ENCODE measurements around the gene SUPT6H. TPM values are rescaled to one million over a fixed set of nuclear protein-coding genes. Genes with fewer than 3 reads are reported as not detected.

Gene SUPT6H
- total RNA-seq, 1 donor from 2014 or later, result 36.7 TPM

GRCh38 chr17:28700278-28700677 is 38.3 kb downstream of the SUPT6H start:
- Histone ChIP-seq H3K36me3 (ENCODE audit: control insufficient read depth, insufficient read depth, low read length) (peaks cover 6% of the 10 kb centered on the region), H3K27me3 (ENCODE audit: control insufficient read depth, insufficient read depth, low read length) (no peaks in the 10 kb centered on the region), H3K4me3 (ENCODE audit: low read depth, low read length) (no peak overlapping the region)
- TF ChIP-seq, protein P1, sequence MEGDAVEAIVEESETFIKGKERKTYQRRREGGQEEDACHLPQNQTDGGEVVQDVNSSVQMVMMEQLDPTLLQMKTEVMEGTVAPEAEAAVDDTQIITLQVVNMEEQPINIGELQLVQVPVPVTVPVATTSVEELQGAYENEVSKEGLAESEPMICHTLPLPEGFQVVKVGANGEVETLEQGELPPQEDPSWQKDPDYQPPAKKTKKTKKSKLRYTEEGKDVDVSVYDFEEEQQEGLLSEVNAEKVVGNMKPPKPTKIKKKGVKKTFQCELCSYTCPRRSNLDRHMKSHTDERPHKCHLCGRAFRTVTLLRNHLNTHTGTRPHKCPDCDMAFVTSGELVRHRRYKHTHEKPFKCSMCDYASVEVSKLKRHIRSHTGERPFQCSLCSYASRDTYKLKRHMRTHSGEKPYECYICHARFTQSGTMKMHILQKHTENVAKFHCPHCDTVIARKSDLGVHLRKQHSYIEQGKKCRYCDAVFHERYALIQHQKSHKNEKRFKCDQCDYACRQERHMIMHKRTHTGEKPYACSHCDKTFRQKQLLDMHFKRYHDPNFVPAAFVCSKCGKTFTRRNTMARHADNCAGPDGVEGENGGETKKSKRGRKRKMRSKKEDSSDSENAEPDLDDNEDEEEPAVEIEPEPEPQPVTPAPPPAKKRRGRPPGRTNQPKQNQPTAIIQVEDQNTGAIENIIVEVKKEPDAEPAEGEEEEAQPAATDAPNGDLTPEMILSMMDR (IDR thresholded peaks at IDR 0.05; ENCODE audit: insufficient read depth, low read length, poor library complexity, severe bottlenecking), result no peak
- DNase-seq (ENCODE audit: low read depth), result no peak

DNA sequence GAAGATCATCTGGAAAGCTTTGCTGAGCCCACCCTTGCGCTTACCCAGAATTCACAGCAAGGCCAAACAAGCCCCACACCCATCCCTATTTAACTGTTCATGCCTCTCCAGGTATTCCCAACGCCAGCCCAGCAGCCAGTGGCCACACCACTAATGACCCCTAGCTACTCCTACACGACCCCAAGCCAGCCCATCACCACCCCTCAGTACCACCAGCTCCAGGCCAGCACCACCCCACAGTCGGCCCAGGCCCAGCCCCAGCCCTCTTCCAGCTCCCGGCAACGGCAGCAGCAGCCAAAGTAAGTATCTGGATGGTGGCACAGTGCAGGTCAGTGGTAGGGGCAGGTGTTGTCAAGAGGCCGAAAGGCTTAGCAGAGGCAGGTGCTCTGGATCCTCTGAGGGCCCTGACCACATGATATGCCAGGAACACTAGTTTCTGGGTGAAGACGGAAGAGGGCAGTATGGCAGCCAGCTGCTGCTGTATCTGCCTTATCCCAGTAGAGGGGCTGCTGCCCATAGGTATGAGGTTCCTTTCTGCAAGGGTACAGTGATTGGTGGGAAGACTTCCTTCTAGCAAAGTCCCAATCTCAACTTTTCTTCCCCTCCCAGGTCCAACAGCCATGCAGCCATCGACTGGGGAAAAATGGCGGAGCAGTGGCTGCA is 39.0 kb downstream of the SUPT6H start:
- H3K4me3 ChIP-seq (ENCODE audit: low read depth, low read length), result no peak overlapping the region
- H3K27me3 ChIP-seq (ENCODE audit: control insufficient read depth, insufficient read depth, low read length), result no peaks in the 10 kb centered on the region
- peaks cover 6% of the 10 kb centered on the region for H3K36me3 ChIP-seq (ENCODE audit: control insufficient read depth, insufficient read depth, low read length)
- DNase-seq (ENCODE audit: low read depth), result no peak
- TF ChIP-seq, protein P1 (IDR thresholded peaks at IDR 0.05; ENCODE audit: insufficient read depth, low read length, poor library complexity, severe bottlenecking), result no peak

GRCh38 chr17:28702026-28702751 is 40.2 kb downstream of the SUPT6H start:
- TF ChIP-seq, protein P1 (IDR thresholded peaks at IDR 0.05; ENCODE audit: insufficient read depth, low read length, poor library complexity, severe bottlenecking), result no peak
- peaks cover 4% of the 10 kb centered on the region for H3K36me3 ChIP-seq (ENCODE audit: control insufficient read depth, insufficient read depth, low read length)

DNA sequence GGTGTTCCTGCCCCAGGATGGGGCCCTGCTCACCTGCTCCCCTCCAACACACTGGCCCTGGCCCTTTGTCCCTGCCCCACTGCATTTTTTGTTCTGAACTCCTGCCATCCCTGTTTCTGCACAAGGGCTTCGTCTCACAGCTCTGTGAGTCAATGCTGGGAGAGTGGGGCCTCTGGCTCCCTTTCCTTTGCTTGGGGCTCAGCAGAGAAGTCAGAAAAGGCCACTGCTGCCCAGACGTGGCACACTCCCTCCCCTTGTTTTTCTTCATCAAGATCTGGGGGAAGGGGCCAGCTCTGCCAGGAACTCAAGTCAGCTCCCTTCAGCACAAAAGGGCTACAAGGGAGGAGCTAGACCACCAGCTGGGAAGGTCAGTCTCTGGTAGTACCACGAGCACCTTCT is 40.7 kb downstream of the SUPT6H start:
- TF ChIP-seq, protein P1 (IDR thresholded peaks at IDR 0.05; ENCODE audit: insufficient read depth, low read length, poor library complexity, severe bottlenecking), result no peak
- H3K4me3 ChIP-seq (ENCODE audit: low read depth, low read length), result no peak overlapping the region
- H3K36me3 ChIP-seq (ENCODE audit: control insufficient read depth, insufficient read depth, low read length), result peaks cover 4% of the 10 kb centered on the region
- no peaks in the 10 kb centered on the region for H3K27me3 ChIP-seq (ENCODE audit: control insufficient read depth, insufficient read depth, low read length)
- DNase-seq (ENCODE audit: low read depth), result no peak

More at GRCh38 chr17:28702026-28702751, 40.2 kb downstream of the SUPT6H start:
- DNase-seq (ENCODE audit: low read depth), result no peak
- Histone ChIP-seq H3K4me3 (ENCODE audit: low read depth, low read length) (no peak overlapping the region), H3K27me3 (ENCODE audit: control insufficient read depth, insufficient read depth, low read length) (no peaks in the 10 kb centered on the region)

DNA sequence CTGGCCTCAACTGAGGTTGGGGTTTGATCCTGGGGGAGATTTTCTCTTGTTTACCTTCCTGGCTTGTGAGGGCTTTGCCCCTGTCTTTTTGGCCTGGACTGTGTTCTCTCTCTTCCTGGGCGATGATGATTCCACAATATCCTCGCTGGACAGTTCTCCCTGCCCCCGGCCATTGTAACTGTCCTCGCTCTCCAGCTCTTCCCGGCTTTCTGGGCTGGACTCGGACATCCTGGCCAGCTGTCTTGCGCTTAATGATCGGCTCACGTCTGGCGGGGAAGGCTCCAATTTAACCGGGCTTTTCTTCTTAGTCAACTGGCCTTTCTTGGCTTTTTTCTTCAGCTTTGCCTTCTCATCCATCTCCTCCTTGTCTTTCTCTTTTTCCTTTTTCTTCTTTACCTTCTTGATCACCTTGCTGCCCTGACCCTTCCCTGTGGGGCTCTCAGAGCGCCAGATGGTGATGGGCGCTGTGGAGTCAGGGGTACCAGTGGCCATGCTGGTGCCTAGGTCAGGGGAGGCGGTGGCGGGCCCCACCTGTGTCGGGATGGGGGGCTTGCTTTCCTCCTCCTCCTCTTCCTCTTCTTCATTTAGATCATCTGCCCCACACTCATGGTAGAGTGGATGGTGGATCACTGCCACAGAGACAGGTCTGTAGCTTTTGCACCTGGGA is 41.7 kb downstream of the SUPT6H start:
- H3K36me3 ChIP-seq (ENCODE audit: control insufficient read depth, insufficient read depth, low read length), result peaks cover 4% of the 10 kb centered on the region
- no peak for DNase-seq (ENCODE audit: low read depth)
- TF ChIP-seq, protein P1 (IDR thresholded peaks at IDR 0.05; ENCODE audit: insufficient read depth, low read length, poor library complexity, severe bottlenecking), result no peak
- H3K4me3 ChIP-seq (ENCODE audit: low read depth, low read length), result no peak overlapping the region
- no peaks in the 10 kb centered on the region for H3K27me3 ChIP-seq (ENCODE audit: control insufficient read depth, insufficient read depth, low read length)
